SIG-M5 (cell line): Measurements from ENCODE around the gene SP9.

Experiments used
- DNase-seq: peaks from one replicate; lab custom pipeline; 2025; lab: John Stamatoyannopoulos, UW

The SP9 gene

DNA sequence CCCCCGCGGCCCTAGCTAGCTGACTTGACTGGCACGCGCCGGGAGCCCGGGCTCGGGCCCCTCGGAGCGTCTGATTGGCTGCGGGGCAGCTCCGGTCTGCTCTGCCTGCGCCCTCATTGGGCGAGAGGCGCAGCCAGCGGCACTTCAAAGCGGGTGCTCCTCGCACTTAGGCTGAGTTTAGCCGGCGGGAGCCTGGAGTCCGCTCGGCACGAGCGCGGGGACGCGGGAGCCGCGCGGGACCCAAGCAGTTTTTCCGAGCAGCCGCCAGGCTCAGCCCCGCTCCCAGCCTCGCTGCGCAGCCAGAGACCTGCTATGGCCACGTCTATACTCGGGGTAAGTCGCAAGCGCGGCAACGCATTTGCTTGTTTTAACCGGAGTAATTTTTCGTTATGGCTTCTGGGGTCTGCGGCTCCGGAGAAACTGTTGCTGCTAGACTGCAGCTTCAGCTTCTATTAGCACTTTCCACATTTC is at the start of gene SP9:
Gene SP9, plus strand, starts transcription at position 174 of the 471 bp plus-strand sequence. Its CDS starts 139 bp downstream, at position 313.
- DNase-seq, result no peak

DNA sequence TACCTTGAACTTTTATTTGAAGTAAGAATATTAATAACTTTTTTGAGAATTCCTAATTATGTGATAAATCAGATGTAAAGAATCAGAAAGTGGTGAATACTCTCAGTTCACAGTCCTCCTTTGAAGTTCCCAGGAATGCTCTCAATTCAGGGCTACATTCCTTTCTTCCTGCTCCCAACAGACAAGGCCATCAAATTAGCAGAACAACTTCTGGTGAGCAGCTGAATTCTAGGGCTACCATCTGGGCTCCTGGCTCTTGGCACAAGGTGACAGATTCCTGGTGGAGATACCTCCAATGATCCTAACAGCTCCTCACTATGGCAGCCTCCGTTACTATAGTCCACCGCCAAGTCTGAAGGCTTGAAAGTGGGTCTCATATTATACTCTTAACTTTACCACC is 48.6 kb upstream of the SP9 start:
- no peak for DNase-seq

DNA sequence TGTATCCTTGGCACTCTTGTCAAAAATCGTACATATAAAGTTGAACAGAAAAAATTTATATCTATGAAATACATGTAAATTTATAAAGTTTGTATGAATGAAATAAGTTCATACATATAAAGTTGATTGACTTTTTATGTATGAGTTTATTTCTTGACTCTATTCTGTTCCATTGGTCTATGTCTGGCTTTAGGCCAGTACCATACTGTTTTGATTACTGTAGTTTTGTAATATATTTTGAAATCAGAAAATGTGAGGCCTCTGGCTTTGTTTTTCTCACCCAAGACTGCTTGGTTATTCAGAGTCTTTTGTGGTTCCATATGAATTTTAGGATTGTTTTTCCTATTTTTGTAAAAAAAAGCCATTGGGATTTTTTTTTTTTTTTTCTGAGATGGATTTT is 41.8 kb upstream of the SP9 start:
- DNase-seq, result no peak

DNA sequence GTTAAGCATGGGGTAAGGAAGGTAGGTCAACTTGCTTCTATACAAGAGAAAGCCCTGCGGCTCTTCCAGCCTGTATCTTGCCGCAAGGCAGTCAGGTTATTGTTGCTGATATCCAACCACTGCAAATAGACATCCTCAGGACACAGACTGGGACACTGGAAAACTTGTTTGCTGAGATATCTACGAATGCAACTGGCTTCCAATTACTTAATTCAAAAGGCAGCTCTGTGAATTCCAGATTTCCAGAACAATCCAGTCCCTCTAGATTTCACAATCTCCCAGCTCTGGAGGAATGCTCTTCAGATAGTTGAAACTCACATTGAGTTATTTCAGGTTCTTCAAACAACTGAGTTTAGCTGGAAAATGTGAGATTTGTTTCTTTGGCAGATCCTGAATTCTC is 34.6 kb upstream of the SP9 start:
- no peak for DNase-seq

DNA sequence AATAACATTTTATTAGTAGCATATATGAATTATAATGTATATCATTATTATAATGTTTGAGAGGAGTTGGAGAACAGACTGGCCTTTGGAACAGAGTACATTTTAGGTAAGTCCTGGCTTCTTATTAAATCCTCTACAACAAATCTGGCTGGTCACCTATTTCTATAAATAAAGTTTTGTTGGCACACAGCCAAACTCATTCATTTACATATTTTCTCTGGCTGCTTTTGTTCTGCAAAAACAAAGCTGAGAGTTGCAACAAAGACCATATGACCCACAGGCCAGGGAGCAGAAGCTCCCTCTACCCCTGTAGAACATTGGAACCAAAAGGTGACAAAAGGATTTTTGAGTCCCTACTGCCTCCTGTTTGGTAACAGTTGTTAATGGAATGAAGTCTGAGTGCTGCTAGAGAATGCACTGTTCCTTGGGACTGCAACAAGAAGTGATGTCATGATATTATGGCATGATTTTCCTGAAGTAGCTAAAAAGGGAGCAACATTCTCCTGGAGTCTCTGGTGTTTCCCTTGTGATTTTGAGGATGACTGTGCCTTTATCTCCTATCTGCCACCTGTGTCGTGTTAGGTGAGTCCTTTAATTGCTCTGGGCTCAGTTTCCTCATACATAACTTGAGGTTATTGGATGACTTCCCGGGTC is 22.0 kb upstream of the SP9 start:
- no peak for DNase-seq

DNA sequence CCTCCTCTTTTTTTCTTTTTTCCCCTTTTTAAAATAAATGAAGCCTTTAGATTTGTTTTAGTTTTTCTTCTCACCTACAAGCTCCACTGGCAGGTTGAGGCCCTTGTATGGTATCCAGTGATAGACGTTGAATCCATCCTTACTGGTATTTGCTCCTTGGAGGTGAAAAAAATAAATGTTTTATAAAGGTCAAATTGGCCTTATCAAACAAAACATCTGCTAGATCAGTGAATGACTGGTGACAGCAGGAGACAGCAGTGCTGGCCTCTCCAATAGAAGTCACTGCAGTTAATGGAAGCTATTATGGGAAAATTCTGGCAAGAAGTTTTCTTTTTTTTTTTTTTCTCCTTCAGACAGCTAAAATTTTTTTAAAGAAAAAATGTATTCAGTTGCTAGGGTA is 12.6 kb upstream of the SP9 start:
- no peak for DNase-seq

DNA sequence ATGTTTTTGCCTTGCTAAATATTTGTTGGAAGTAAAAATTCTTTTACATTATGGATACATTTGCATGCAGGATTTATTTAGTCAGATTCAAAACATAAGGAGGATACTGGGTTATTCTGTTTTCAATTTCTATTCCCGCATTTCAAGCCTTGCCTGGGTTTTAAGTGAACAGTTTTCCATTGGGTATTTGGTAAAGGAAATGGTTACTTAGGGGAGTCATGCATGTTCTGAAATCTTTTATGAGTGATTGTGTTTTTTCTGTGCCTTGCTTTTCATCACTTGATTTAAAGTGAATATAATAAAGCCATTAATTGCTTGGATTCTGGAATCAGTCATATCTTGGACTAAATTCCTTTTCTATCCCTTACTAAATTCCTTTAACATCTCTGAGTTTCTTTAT is 12.0 kb upstream of the SP9 start:
- DNase-seq, result no peak

DNA sequence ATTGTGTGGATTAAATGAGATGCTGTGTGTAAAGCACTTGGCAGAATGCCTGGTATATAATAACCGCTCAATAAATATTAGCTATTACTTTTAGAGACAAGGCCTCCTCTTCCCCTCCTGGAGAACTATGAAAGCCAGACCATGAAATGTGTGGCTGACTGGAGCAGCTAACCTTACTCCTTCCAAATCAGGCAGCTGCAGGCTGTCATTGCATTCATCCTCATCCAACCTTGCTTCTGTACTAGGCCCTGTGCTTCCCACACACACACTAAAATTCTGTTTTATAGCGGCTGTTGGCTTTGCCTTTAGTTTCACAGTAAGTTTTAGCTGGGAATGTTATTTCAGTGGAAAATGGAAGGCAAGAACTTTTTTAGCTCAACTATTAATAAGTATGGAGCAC is 10.2 kb upstream of the SP9 start:
- no peak for DNase-seq

DNA sequence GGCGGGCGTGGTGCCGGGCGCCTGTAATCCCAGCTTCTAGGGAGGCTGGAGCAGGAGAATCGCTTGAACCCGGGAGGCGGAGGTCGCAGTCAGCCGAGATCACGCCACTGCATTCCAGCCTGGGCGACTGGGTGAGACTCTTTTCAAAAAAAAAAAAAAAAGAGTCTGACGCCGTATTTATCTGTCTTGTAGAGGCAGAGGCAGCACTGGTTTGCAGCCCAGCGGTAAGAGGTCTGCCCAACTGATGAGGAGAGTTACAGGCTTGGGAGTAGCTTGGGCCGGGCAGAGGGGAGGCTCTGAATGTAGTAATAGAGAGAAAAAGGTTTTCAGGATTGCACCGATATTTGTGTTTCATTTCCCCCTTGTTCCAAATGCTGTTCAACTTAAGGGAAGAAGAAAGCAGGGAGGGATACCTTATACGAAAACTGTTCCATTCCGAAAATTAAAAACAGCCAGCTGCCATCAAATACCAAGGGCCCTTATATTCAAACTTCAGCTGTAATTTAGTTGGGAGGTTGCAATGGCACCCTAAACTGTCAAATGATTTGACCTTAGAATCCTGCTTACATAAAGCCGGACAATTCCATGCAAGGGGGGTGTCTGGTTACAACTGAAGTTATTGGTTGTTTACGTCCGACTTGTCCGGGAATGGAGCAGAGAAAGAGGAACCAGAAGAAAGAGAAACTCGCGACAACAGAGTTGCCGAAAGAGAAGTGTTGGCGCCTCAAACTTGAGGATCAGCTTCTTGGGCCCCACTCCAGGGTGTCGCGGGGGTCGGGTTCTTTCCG is 9.2 kb upstream of the SP9 start:
- no peak for DNase-seq

DNA sequence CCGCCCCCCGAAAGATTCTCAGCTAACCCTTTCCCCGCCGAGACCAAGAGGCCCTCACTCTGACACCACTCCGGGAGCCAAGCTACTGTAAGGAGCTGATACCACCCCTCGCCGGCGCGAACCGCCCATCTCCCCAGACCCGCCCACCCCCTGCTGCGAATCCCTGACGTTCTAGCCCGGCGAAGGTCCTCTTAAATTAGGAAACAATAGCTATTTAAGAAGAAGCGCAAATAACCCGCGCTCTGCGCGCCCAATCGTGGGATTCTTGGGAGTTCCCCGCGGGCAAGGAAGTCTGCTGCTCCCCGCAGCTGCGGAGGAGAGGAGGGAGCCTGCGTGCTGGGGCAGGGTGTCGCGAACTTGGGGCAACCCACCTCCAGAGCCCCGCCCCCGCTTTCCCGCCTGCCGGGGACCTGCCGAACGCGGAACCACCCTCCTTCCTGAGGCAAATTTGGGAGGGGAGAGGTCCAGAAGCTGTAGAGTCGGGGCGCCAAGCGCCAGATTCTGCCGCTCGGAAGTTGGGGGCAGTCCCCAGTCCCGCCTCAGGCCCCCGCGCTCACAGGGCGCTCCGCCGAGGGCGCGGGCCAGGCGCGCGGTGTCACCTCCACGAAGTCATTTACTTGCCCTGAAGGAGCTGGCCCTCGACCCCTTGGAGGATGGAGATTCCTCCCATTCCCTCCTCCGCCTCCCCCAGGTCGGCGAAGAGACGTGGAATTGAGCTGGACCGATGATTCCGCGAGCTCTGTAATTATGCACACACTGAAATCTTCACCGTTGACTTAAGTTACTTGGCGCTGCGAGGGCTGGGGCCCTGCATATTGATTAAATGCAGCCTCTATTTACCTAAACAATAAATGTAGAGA is 8.4 kb upstream of the SP9 start:
- no peak for DNase-seq

DNA sequence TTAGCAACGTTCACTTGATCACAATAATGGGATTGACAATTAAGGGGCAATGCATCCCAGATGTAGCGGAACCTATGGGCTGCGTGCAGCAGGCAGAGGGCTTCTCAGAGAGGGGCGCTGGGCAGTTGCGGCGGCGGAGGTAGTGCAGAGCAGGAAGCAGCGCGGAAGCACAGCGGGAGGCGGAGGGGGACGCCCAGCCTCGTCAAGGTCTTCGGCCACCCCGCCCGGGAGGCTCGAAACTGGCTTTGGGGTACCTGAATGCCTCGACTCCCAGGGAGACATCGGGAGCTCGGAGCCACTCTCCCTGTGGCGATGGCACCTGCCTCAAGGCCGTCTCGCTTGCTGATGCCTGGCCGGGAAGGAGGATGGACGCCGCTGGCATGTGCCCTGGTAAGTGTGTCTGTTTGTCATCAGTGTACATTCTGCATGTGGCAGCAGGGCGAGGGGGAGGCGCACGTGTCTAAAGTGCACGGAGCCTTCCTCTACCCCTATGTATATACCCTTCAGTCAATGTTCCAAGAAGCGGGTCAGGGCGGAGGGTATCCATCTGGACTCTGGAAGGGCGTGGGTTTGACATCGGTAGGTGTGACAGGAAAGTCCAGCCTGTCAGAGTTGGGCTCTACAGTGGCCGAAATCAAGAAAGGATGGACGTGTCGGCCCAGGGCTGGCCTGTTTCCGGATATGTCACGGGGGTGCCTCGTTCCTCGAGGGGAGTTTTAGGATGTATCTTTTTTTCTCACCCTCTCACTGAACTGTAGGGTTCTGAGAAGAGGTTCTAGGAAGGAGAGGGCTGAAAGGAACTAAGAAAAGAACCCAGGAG is 7.5 kb upstream of the SP9 start:
- DNase-seq, result no peak

DNA sequence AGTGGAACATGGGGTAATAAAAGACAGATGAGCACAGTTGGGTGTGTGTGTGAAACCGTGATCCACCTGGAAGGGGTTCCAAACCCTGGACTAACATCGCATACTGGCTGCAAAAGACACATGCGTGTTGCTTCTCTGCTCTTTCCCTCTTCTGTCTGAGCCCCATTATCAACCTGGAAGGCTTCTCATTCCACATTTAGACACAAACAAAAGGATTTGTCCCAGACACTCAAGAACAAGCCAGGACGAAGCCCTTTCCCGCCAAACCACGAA is 7.0 kb upstream of the SP9 start:
- no peak for DNase-seq

DNA sequence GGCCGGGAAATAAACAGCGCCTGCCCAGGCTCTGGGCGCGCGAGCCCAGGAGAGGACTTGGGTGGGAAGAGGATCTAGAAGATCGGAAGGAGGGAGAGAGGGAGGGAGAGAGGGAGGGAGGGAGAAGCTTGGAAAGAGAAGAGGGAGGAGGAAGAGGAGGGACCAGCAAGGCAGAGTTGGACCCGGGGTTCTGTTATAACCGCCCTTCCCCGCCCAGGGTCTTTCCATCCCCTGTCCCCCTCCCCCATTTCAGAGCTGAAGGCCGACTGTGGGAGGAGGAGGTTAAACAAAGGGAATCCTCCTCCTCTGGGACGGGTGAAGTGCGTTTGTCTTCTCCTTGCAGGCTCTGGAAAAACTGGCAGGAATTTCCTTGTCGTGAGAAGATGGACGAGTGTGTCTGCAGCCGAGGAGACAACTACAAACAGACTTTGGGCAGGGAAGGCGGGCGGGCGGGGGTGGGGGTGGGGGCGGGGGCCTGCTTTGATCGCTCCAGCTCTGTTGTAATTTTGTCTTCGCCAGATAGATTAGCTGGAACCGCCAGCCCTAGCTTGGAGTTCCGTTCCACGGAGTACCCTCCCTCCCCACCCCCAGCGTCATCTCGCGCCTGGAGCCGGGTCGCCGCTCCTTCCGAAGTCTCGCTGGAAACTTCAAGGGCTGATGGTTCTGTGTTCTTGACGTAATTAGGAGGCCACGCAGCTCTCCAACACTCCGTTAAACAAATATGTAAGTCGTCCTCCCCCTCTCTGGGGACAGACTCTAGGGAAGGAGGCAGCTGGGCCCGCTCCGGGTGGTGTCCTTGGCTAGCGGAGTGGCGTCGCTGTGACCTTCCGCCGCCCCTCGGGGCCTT is 6.4 kb upstream of the SP9 start:
- no peak for DNase-seq

DNA sequence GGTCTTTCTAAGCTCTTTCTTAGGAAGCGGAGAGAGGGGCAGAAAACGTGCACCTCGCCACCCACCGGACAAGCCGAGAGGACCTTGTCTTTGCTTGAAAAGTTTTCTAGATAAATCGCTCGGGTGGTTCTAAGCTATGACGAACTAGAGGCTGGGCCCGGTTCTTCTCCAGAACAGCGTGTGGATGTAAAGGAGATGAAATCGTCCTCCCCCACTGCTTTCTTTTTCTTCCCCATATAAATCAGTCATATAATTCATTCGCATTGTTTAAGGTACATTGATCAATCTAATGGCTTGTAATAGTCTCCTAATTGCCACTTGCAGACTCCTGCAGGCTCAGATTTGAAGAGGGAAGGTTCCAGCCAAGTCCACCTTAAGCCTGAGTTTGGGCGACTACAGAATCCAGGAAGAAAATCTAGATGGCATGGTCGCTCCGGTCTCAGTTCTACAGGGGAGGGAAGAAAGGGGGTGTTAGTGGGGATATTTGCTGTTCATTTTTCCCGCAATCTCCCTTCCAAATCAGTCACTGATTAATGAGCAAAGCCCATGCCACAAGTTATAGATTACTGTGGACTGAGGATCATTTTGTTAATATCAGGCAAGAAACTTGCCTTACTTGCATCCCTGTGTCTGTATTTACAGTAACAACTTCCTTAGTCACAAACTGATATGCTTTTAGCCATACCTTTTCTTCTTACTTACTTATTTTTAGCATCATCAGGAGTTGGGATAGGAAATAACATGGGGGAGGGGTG is 5.6 kb upstream of the SP9 start:
- no peak for DNase-seq

DNA sequence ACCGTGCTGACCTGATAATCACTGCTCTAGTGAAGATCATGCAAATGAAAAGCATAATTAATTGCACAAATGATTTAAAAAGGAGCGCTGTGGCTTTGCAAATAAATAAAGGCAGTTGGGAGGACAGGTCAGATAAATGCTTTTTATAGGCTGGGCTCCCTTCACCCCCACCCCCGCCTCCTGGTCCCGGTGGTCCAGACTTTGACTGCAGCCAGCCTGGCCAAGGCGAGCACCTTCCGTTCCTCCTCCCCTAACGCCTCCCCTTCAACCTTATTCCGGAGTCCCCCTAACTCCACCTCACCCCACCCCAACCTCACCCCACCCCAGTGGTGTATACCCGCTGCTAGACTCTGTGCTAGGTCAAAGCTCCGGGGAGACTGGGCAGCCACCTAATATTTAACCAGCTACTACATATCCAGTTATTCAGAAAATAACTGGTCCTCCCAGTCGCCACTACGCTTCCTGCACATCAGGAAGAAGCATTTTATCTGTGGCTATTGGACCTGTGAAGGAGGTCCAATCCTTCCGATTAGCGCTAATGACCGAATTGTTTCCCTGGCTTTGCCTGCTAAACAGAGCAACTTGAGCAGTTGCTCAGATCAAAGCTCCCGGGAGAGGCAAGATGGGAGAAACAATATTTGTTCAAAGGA is 3.7 kb upstream of the SP9 start:
- DNase-seq, result no peak

DNA sequence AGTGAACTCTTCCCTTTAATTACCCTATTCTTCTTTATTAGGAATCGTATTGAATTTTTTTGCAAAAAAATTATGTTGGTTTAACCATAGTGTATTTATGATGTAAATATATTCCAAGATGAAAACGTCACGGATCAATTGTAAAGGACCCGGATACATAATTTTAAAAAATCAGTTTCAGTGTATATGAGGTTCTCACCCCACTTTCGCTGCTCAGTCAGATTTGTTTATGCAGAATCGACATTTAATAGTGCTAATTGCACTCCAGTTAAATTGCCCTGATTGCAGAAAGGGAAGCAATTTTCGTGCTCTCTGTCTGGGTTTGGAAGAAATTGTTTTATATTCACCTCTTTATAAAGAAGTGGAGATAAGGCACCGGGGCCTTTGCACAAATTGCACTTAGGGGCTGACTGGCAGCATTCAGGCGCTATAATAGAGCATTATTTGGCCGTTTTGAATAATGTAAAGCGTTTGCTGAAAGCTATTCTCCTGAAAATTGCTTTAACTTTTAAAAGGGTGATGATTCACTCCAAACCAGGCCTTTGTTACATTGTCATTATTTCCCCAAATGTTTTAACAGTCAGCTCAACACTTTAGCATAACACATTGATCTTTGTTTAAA is 3.0 kb upstream of the SP9 start:
- DNase-seq, result no peak

DNA sequence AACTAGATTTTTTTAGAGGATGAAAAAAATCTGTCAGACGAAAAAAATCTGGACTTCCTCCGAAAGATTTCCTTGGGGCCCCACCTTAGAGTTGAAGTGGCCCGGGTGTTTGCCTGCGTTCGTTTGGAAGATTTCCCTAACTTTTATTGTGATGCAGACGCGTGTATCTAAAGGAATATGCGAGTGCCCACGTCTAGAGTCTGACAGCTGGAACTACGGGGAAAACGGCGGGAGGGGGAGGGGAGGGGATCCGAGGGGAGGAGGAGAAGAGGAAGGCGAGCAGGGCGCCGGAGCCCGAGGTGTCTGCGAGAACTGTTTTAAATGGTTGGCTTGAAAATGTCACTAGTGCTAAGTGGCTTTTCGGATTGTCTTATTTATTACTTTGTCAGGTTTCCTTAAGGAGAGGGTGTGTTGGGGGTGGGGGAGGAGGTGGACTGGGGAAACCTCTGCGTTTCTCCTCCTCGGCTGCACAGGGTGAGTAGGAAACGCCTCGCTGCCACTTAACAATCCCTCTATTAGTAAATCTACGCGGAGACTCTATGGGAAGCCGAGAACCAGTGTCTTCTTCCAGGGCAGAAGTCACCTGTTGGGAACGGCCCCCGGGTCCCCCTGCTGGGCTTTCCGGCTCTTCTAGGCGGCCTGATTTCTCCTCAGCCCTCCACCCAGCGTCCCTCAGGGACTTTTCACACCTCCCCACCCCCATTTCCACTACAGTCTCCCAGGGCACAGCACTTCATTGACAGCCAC is 2.4 kb upstream of the SP9 start:
- no peak for DNase-seq

DNA sequence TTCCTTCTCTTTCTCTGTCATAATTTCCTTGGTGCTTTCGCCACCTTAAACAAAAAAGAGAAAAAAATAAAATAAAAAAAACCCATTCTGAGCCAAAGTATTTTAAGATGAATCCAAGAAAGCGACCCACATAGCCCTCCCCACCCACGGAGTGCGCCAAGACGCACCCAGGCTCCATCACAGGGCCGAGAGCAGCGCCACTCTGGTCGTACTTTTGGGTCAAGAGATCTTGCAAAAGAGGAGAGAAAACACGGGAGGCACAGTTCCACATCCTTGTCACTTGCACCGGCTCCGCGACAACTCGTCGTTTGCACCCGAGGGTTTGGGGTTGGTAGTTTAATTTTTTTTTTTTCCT is 1.8 kb upstream of the SP9 start:
- no peak for DNase-seq
